PC-9 (cell line): ENCODE measurements around the gene PLA2G2E. TPM values are rescaled to one million over a fixed set of nuclear protein-coding genes. Genes with fewer than 3 reads are reported as not detected.
A peak's percentile ranks its signal among the peaks of the same experiment; 100 is the strongest.
"Not testable (repeated sequence)": the region's sequence is repeated elsewhere in the genome, so short reads cannot be mapped to it uniquely, and the experiment has no call there.

Experiments
- BruUV-seq: library from RNA; stranded (reverse); fragments of 400-500 nt; replicated peaks from 2 replicates; lab custom pipeline; 2021; lab: Mats Ljungman, UMichigan
- CTCF ChIA-PET: fragments of 300-600 bp; sonication (Branson Sonifier 250); formaldehyde crosslinking; loops from one replicate; lab custom pipeline; 2022; ENCODE audit warnings: antibody characterized with exemption; lab: Charles Lee
- POLR2A ChIA-PET: fragments of 300-600 bp; sonication (Branson Sonifier 250); formaldehyde crosslinking; loops from one replicate; lab custom pipeline; 2022; ENCODE audit warnings: antibody characterized with exemption; ENCODE audit not compliant: unreplicated experiment; lab: Charles Lee
- DNase-seq, 2 experiments: peaks; one replicate each; pipeline versions ENCODE4 v3.0.0 to v3.0.0-alpha.2; 2015 to 2022; ENCODE audit warnings: mixed read lengths in 1 of 2
- H2AFZ ChIP-seq: fragments of 200-600 bp; sonication (generic); 2 replicates; pipeline ENCODE4 v1.8.1; 2017; ENCODE audit warnings: antibody characterized with exemption
- H3F3A ChIP-seq: fragments of 200-600 bp; sonication (generic); 2 replicates; pipeline ENCODE4 v1.8.1; 2017; ENCODE audit warnings: antibody characterized with exemption, mild to moderate bottlenecking, low read depth; ENCODE audit not compliant: insufficient read depth
- H3K27ac ChIP-seq: fragments of 200-600 bp; sonication (generic); 2 replicates; pipeline ENCODE4 v1.6.1; 2016; ENCODE audit warnings: mixed run types
- H3K27me3 ChIP-seq: fragments of 200-600 bp; sonication (generic); 2 replicates; pipeline ENCODE4 v1.6.1; 2016; ENCODE audit warnings: low read depth, mixed run types; ENCODE audit not compliant: insufficient read depth
- H3K36me3 ChIP-seq: fragments of 200-600 bp; sonication (generic); 2 replicates; pipeline ENCODE4 v1.6.1; 2016; ENCODE audit warnings: low read depth, mixed run types
- H3K4me1 ChIP-seq: fragments of 200-600 bp; sonication (generic); replicated peaks from 2 replicates; pipeline ENCODE4 v1.6.1; 2016; ENCODE audit warnings: mixed run types; ENCODE audit not compliant: insufficient read depth
- H3K4me2 ChIP-seq: fragments of 200-600 bp; sonication (generic); 2 replicates; pipeline ENCODE4 v1.6.1; 2017; ENCODE audit warnings: mixed run types
- H3K4me3 ChIP-seq: fragments of 200-600 bp; sonication (generic); 2 replicates; pipeline ENCODE4 v1.6.1; 2016; ENCODE audit warnings: mixed run types
- H3K79me2 ChIP-seq: fragments of 200-600 bp; sonication (generic); 2 replicates; pipeline ENCODE4 v1.6.1; 2017; ENCODE audit warnings: low read depth, mixed run types
- H3K9me2 ChIP-seq: fragments of 200-600 bp; sonication (generic); 2 replicates; pipeline ENCODE4 v1.8.1; 2017; ENCODE audit warnings: mild to moderate bottlenecking; ENCODE audit not compliant: insufficient read depth
- H3K9me3 ChIP-seq: fragments of 200-600 bp; sonication (generic); 2 replicates; pipeline ENCODE4 v1.8.1; 2016; ENCODE audit warnings: low read depth; ENCODE audit not compliant: insufficient read depth
- H4K20me1 ChIP-seq: fragments of 200-600 bp; sonication (generic); 2 replicates; pipeline ENCODE4 v1.8.1; 2017; ENCODE audit not compliant: insufficient read depth
- EZH2 ChIP-seq: fragments of 200-600 bp; sonication (generic); IDR thresholded peaks from 2 replicates; pipeline ENCODE4 v1.8.0; 2017; ENCODE audit warnings: antibody characterized with exemption, low read depth
- intact Hi-C: fragments of 100-400 bp; cut with micrococcal nuclease; formaldehyde crosslinking; loops from one replicate; pipeline ENCODE4 v1.10.0; 2022; ENCODE audit not compliant: unreplicated experiment
- total RNA-seq: library from RNA; stranded (reverse); gene quantifications from 2 replicates; pipeline ENCODE4 v1.2.3, GENCODE V29; 2021
- TF ChIP-seq, protein P1 (sequence below): fragments of 200-600 bp; sonication (generic); conservative IDR thresholded peaks from 2 replicates; pipeline ENCODE4 v1.6.1; 2017; ENCODE audit warnings: mixed run types, antibody characterized with exemption, mild to moderate bottlenecking, moderate library complexity

PLA2G2E gene
- total RNA-seq, 1 experiment from 2014 or later, result not detected

DNA sequence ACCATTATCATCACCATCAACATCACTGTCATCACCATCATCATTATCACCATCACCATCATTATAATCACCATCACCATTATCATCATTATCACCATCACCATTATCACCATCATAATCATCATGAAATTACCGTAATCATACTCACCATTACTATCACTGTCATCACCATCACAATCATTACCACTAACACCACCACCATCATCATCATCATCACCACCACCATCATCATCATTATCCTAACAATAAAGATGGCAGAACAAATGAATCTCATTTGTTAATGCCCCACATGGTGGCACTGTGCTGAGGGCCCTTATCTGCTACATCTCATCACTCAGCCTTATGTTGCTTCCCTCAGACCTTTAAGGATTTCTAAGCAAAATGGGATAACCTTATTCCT, 9.4 kb upstream of the PLA2G2E start:
- ChIA-PET CTCF (no interaction called here), POLR2A (no interaction called here)
- no peak overlapping the region for H2AFZ ChIP-seq
- H3K4me1 ChIP-seq, result peaks cover 3% of the 10 kb centered on the region
- BruUV-seq, result no TSS peak
- H3K79me2 ChIP-seq, result no peaks in the 10 kb centered on the region
- H3K27ac ChIP-seq, result no peak overlapping the region
- no peaks in the 10 kb centered on the region for H3K36me3 ChIP-seq
- no peaks in the 10 kb centered on the region; the same call in 1 of the 2 replicates for H3K9me3 ChIP-seq
- H3F3A ChIP-seq, result no peaks in the 10 kb centered on the region
- H3K4me3 ChIP-seq, result no peak overlapping the region
- intact Hi-C loops, result no loop called here
- no peaks in the 10 kb centered on the region for H3K9me2 ChIP-seq
- no peak for DNase-seq
- no peaks in the 10 kb centered on the region for H4K20me1 ChIP-seq
- no peaks in the 10 kb centered on the region for H3K27me3 ChIP-seq
- no peak for TF ChIP-seq EZH2
- TF ChIP-seq, protein P1, sequence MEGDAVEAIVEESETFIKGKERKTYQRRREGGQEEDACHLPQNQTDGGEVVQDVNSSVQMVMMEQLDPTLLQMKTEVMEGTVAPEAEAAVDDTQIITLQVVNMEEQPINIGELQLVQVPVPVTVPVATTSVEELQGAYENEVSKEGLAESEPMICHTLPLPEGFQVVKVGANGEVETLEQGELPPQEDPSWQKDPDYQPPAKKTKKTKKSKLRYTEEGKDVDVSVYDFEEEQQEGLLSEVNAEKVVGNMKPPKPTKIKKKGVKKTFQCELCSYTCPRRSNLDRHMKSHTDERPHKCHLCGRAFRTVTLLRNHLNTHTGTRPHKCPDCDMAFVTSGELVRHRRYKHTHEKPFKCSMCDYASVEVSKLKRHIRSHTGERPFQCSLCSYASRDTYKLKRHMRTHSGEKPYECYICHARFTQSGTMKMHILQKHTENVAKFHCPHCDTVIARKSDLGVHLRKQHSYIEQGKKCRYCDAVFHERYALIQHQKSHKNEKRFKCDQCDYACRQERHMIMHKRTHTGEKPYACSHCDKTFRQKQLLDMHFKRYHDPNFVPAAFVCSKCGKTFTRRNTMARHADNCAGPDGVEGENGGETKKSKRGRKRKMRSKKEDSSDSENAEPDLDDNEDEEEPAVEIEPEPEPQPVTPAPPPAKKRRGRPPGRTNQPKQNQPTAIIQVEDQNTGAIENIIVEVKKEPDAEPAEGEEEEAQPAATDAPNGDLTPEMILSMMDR, result no peak
- no peak overlapping the region for H3K4me2 ChIP-seq

DNA sequence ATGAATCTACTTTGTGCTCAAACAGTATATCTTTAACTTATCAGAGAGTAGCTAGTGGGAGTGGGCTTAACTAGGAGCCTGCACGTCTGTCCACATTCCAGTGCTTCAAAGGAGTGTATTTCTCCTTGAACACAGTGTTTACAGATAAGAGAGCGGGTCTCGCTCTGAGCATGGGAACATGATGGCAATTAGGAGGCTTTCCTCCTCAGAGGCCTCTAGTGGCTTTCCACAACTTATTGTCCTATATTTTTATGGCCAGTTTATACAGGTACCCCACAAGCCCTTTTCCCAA, 3.7 kb upstream of the PLA2G2E start:
- H3K79me2 ChIP-seq, BruUV-seq, H3K27me3 ChIP-seq, H3K9me2 ChIP-seq, H3K36me3 ChIP-seq, H2AFZ ChIP-seq, H4K20me1 ChIP-seq, CTCF ChIA-PET, H3K9me3 ChIP-seq, H3K4me3 ChIP-seq, DNase-seq: not testable (repeated sequence)
- Histone ChIP-seq H3K4me1 (peaks cover 58% of the 10 kb centered on the region), H3F3A (peaks cover 30% of the 10 kb centered on the region), H3K27ac (peak overlapping the region; percentile 92), H3K4me2 (peak overlapping the region; percentile 78)
- POLR2A ChIA-PET, result interaction anchor here (0.6 kb wide), 1 partner anchor 48 kb away, joined by 3 read pairs; no protein-coding TSS in a partner anchor
- intact Hi-C loops, result loop anchor here (10.0 kb wide), 1 partner anchor 708 kb away; the partner anchor contains the start of gene PINK1

DNA sequence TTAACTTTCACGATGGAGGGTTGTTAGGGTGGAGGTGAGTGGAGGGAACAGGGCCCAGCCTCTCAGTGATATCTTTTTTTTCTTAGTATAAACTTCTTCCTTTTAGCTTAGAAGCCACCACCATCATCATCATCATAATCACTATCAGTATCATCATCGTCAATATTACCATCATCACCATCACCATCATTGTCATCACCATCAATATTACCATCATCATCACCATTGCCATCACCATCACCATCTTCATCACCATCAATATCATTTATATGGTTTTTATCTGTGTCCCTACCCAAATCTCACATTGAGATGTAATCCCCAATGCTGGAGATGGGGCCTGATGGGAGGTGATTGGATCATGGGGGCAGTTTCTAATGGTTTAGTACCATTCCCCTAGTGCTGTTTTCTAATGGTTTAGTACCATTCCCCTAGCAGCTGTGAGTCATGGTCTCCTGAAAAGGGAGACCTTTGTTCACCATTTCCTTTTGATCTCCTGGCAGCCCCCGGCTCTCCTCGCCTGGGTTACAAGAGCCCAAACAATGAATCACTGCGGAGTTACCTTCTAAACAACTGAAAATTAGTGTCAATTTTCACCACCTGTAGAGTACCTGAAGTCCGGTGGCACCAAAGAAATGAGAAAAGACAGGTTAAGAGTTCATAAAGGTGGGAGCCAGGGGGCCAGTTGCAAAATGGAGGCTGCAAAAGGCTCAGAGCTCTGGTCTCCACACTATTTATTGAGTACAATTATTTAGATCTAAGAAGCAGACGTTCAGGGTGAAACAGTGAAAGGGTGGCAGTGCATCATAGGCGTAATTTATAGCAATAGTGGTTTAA, 3.1 kb upstream of the PLA2G2E start:
- Histone ChIP-seq H3K27me3 (no peaks in the 10 kb centered on the region), H3K36me3 (no peaks in the 10 kb centered on the region), H3F3A (peaks cover 33% of the 10 kb centered on the region), H2AFZ (no peak overlapping the region), H3K79me2 (no peaks in the 10 kb centered on the region), H3K9me2 (no peaks in the 10 kb centered on the region), H4K20me1 (no peaks in the 10 kb centered on the region), H3K27ac (peak overlapping the region; percentile 92), H3K4me3 (no peak overlapping the region), H3K4me2 (peak overlapping the region; percentile 78), H3K4me1 (peaks cover 64% of the 10 kb centered on the region), H3K9me3 (no peaks in the 10 kb centered on the region; the same call in 1 of the 2 replicates)
- POLR2A ChIA-PET, result interaction anchor here (0.6 kb wide), 1 partner anchor 48 kb away, joined by 3 read pairs; no protein-coding TSS in a partner anchor
- CTCF ChIA-PET, result no interaction called here
- DNase-seq, result peak; percentile 64 to 87
- BruUV-seq, result no TSS peak
- intact Hi-C loops, result loop anchor here (10.0 kb wide), 1 partner anchor 708 kb away; the partner anchor contains the start of gene PINK1
- TF ChIP-seq, protein P1, result no peak
- no peak for TF ChIP-seq EZH2
